Stimulated activated CD4-positive, alpha-beta T cell treated with anti-CD3 and anti-CD28 coated beads, Interleukin-2, amount 100 ng/mL, for 24 hours (primary cell): ENCODE measurements around the gene SURF1.

Source experiments
- DNase-seq, 2 donors: peaks; one replicate each; pipeline ENCODE4 v3.0.0-alpha.2; 2020

Gene SURF1

GRCh38 chr9:133361507-133362092 lies 5.3 kb upstream of the SURF1 start:
- DNase-seq = no peak

DNA sequence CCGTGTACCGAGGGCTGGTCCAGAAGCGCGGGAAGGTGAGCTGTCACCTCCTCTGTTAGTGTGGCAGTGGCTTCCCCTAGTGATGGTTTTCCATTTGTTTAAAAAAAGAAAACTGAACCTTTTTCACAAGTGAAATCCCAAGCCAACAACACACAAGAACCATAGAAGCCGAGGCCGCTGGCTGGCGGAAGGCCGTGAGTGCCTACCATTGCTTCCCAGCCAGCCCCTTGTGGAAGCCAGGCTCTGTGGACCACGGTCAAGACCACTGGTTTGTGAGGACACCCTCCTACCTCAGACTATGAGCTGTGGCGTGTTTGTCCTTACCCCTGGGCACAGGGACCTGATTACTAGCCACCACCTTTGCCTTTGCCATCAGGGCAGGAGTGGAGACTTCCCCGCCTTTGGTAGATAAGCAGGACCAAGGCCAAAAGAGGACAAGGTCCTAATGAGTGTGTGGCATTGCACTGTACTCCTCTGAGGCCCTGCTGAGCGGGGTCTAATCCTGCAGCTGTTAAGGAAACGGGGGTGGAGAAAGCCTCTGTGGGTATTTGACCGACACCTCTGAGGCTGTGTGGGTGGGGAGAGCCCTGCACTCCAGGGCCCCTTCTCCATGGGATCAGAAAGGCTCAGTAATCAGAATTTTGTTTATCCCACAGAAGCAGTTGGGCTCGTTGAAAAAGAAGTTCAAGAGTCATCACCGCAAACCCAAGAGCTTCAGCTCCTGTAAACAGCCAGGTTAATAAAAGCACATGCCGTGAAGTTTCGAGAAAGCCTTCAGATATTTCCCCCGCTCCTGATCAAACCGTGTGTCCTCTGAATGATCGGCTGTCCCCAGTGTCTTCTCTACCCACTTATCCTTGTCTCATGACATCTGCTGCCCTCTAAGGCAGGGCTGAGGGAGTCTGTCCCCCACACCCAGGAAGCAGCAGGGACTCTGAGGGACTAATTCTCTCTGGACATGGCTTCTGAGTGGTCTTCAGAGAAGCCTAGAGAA lies 4.4 kb upstream of the SURF1 start:
- DNase-seq = no peak

GRCh38 chr9:133359399-133360175 lies 3.3 kb upstream of the SURF1 start:
- no peak for DNase-seq

GRCh38 chr9:133357656-133358055 lies 1.4 kb upstream of the SURF1 start:
- no peak for DNase-seq

GRCh38 chr9:133355881-133356357 lies 368 bp downstream of the SURF1 start:
- DNase-seq = no peak

DNA sequence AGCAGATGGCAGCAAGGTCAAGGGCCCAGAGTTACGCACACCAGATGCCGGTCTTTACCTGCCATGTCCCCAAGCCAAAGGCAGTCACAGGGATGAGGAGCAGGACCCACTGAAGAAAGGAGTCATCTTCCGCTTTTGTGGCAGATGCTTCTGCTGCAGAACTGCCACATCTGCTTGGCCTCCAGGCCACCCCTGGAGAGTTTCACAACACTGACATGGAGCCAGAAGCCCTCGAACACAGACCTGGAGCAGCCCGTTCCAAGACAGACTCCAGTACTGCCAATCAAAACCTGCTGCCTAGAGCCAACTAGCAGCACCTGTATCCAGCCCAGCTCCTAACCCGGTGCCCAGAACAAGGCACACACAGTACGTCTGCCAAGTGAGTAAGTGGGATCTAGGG lies 1.5 kb downstream of the SURF1 start:
- DNase-seq = no peak

GRCh38 chr9:133353548-133353947 lies 2.7 kb downstream of the SURF1 start:
- DNase-seq = no peak

DNA sequence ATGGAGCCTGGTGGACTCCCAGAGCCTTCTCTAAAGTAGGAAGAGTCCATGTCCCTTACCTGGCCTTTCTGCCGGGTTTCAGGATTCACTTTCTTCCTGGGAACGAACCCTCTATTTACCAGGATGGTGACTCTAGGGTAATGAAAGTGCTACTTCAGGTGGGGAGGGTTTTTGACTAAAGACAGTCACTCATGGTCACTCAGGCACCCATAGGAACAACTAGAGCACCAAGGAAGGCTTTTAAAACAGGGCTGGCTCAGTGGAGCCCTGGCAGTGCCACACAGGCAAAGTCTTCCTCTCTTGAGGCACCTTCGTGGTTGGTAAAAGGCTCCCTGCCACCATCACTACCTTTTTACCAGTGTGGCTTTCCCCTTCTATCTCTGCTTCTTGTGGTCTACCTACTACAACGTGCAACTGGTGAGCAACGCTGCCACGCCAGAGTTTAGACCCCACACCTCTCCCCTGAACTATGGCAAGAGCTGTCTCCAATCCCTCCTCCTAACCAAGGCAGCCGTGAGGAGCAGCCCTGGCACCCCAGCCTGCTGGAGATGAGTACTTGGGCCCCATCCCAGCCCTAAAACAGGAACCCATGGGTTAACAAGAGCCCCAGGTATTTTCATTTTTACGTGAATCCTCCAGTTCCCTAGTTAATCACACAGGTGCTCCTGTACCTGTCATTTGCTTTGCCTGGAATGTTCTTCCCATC lies 3.5 kb downstream of the SURF1 start:
- no peak for DNase-seq

GRCh38 chr9:133351908-133352634 lies 4.2 kb downstream of the SURF1 start:
- peak; percentile 57 to 60 for DNase-seq

DNA sequence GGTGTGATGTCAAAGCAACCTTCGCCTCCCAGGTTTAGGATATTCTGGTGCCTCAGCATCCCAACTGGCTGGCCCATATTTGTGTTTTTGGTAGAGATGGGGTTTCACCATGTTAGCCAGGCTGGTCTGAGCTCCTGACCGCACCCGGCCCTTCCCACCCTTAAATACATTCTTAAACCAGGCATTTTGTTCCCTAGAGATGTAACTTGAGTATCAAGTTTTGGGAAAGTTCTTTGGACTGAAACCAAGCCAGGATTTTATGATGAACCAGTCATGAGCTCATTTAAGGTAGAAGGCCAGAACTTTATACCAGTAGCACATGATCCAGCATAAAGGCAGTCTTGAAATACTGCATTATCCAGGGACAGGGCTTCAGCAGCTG lies 4.8 kb downstream of the SURF1 start:
- no peak for DNase-seq

- DNase-seq = no peak
Measured at GRCh38 chr9:133349965-133350616, 6.2 kb downstream of the SURF1 start.

DNA sequence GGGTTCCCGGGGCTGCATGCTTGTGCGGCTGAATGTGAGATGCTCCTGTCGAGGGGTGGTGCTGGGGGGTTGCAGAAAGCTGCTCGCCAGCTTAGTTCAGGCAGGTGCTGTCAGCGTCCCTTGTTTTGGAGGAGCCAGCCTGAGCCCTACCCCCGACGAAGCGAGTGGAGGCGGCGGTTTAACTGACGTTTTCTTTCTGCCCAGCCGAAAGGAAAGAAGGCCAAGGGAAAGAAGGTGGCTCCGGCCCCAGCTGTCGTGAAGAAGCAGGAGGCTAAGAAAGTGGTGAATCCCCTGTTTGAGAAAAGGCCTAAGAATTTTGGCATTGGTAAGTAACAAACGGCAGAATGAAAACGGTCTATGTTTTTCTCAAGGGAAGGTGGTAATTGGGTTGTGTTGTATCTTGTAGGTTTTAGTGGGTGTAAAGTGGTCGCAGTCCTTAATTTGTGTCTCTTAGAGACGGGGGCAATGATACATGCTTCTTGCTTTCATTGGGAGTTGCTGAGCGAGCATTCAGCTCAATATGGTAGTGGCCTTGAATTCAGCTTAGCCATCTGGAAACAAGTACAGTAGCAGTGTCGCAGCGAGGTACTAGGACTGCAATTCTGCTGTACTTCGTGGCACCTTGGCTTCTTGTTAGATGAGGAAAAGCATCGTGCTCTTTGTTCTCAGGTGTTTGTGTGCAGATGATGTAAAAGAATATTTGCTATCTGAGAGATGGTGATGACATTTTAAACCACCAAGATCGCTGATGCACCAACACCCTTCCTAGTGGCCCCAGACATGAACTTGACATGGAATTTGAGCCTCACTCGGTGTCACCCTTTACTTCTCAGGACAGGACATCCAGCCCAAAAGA lies 7.3 kb downstream of the SURF1 start:
- no peak for DNase-seq

DNA sequence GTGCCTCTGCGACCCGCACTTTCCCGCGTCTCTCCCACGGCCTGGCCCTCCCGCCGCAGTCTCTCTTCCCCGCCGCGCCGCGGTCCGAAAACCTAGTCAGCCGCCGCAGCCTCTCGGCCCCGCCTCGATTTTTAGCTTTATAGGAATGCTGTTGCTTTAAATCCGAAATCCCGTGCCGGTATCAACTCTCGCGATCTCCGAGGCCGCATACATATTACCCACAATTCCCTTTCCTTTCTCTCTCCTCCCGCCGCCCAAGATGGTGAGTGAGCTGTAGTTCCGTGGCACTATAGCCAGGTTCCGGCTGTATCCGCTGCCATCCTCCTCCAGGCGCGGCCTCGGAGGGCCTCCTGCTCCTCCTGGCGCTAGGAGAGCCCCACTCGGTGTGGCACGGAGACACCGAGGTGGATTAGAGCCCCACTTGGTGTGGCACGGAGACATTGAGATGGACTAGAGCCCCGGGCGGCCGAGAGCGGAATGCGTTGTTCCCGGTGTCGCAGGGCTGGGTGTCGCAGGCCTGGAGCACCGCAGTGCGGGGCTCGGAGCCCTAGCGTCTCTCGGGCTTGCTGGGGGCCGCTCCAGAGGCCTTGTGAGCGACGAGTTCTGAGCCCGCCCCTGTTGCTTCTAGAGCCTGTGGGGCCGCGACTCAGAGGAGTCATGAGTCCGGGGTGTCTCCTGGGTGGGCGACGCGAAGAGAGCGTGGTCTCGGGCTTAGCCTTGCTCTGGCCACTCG lies 8.1 kb downstream of the SURF1 start, which contains the start of the genes MED22 and RPL7A:
Gene MED22, minus strand, starts transcription at position 147 of the 733 bp plus-strand sequence. CDS start 1,469 bp downstream, outside the sequence.
Gene RPL7A, plus strand, starts transcription at position 234 of the 733 bp plus-strand sequence. Its CDS starts 26 bp downstream, at position 260.
- peak; percentile 92 to 94 for DNase-seq

GRCh38 chr9:133347515-133347984 lies 8.7 kb downstream of the SURF1 start:
- DNase-seq = no peak

- DNase-seq = no peak
Measured at GRCh38 chr9:133346021-133346785, 10.1 kb downstream of the SURF1 start.

GRCh38 chr9:133345596-133345995 lies 10.7 kb downstream of the SURF1 start:
- DNase-seq = no peak

DNA sequence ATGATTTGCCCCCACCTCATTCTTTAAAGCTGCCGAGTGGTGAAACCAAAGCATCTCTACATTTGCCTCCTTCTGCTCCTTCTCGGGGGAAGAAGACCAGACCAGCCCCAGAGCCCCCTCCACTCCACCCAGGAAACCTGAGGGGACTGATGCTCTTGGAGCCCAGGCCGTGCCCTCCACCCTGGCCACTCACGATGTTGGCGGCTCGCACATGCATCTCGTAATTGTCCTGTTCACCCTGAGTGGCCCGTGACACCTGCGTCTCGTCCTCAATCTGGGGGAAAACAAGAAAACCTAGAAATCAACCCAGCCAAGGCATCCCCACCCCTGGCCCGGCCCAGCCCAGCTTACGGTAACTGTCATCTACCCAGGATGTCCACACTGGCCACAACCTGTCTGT lies 11.3 kb downstream of the SURF1 start:
- DNase-seq = no peak

DNA sequence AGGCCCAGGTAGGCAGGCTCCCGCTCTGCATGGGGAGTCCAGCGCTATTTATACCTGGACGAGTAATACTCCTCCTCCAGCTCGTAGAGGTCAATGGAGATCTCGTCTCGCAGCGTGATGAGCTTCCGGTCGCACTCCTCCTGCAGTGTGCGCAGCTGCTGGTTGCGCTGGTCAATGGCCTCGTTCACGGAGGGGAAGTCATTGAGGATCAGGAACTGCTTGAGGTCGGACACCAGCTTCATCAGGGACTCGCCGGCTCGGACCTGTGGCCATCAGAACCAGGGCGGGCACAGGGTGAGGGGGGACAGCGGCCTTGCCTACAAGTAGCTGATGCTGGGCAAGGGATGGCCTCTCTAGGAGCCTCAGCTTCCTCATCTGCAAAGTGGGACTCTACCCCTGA lies 12.2 kb downstream of the SURF1 start:
- no peak for DNase-seq
